Measurements from ENCODE around the gene SHBG.

- no peak for TF ChIP-seq POLR2A (IDR thresholded peaks at IDR 0.05)
- TF ChIP-seq POLR2AphosphoS5 (IDR thresholded peaks at IDR 0.05; ENCODE audit: insufficient read depth in 1 of 2, low read depth in 1 of 2): no peak
- TF ChIP-seq CTCF (IDR thresholded peaks at IDR 0.05): no peak
These were observed 10.8 kb downstream of the SHBG start for GRCh38 chr17:7640783-7641182.
